Measurements from ENCODE around the gene PAQR5.

- TF ChIP-seq EZH2 (IDR thresholded peaks at IDR 0.05; ENCODE audit: borderline replicate concordance, low read depth, low read length, severe bottlenecking) (no peak), CTCF (IDR thresholded peaks at IDR 0.05; ENCODE audit: borderline replicate concordance, extremely low read depth, low read length, poor library complexity, severe bottlenecking) (no peak)
These were observed 43.9 kb downstream of the PAQR5 start for GRCh38 chr15:69342460-69343076.

All from DND-41 (cell line).